ENCODE results near the gene SLC6A2.

The SLC6A2 gene

GRCh38 chr16:55678161-55678821 is 22.5 kb downstream of the SLC6A2 start:
- DNase-seq, result no peak

- DNase-seq, result no peak
Observed at GRCh38 chr16:55682086-55682485, 26.3 kb downstream of the SLC6A2 start.

DNA sequence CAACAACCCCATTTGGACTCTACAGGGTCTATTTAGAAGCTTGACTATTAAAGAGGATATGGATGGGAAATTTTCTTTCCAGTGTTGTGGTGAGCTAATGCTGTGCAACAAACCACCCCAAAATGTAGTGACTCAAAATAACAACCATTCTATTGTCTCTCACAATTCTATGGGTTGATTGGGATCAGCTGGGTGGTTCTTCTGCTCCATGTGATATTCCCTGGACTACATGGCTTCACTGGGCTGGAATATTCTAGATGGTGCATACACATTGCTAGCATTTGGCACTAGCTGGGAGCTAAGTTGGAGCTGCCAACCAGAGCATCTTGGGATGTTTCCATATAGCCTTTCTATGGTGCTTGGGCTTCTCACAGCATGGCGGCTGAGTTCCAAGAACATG is 30.2 kb downstream of the SLC6A2 start:
- no peak for DNase-seq

DNA sequence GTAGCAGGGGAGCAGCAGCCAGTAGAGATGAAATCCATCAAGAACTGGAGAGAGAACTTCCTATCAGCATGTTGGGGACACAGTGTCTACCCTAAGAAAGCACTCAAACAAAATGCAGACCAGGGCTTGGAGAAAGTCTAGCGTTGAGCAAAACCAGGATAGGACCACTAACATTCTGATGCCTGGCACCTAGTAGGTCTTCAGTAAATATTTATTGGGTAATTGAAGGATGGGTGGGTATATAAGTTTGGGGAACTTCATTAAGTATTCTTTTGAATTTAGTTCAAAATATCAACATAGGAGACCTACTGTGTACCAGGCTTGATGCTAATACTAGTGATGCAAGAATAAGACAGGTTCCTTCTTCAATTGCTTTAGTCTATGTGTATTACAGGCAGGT is 30.9 kb downstream of the SLC6A2 start:
- no peak for DNase-seq

DNA sequence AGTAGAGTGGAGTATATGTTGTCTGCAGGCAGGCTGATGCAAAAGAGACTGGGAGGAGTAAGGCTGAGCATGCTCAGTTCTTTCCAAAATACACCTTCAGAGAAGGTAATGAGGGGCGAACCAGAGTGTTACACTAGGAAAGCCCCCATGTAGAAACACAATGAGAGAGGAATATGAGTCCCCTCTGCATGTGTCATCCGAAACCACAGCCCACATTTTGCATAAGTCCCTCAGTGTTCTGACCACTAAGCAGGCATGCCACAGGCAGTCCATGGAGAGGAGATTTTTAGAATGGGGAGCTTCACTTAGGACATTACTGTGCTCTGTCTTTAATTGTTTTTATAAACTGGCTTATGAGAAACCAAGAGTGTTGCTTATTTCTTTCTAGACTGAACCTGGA is 32.0 kb downstream of the SLC6A2 start:
- DNase-seq, result no peak

GRCh38 chr16:55690841-55691240 is 35.1 kb downstream of the SLC6A2 start:
- DNase-seq, result no peak

DNA sequence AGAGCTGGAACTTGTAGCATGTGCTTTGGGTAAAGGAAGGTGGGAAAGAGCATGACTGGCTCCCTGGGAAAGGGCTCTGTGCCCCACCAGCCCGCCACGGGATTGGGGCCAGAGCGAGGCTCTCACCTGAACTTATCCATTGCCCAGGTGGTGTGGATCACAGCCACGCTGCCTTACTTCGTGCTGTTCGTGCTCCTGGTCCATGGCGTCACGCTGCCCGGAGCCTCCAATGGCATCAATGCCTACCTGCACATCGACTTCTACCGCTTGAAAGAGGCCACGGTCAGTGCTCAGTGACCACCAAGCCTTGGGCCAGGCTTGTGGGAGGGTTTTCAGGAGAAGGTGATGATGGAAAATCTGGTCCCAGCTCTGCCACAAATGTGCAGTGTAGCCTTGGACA is 36.0 kb downstream of the SLC6A2 start:
- no peak for DNase-seq

DNA sequence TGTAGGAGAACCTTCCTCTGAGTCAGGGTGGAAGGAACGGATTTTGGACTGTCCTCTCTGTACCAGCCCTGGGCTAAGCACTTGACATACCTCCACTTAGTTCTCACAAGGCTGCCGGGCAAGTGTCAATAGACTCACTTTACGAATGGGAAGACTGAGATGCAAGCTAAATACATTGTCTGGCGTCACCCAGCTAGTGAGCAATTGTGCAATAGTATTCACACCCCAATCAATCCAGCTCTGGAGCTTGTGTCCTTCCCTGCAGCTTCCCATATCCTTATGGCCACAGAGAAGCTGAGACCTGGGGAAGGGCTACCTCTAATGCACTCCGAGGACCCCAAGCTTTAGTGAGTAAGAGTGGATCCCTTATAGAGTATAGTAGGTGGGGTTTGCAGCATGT is 39.8 kb downstream of the SLC6A2 start:
- no peak for DNase-seq

- no peak for DNase-seq
Observed at GRCh38 chr16:55697867-55698266, 42.1 kb downstream of the SLC6A2 start.

DNA sequence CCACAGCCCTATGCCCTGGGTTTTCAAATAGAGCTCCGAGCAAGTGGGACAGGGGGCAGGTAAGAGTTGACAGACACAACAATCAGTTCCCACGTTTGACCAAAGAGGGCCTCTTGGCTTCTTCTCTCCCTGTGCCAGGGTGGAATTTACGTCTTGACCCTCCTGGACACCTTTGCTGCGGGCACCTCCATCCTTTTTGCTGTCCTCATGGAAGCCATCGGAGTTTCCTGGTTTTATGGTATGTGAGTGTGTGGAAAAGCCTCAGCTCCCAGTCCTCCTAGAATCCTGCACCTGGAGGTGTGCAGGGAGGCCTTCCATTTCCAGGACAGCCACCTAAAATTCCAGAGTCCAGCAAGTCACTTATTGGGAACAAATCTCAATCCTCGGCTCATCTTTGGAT is 42.5 kb downstream of the SLC6A2 start:
- no peak for DNase-seq

DNA sequence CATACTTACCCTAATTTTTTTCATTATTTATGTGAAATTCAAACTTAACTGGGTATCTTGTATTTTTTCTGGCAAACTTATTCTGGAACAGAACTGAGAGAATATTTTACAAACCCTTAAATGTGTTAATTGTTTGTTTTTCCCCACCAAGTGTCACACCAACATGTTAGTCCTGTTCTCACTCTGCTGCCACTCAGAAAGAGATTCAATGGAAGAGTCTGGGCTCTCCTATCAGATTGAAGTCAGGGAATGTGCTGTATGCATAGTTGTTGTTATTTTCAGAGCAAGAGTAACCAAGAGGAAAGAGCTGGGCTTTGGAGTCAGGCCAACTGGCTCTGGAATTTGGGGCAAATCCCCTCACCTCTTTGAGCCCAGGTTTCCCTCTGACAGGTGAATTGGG is 43.2 kb downstream of the SLC6A2 start:
- no peak for DNase-seq

- no peak for DNase-seq
Observed at GRCh38 chr16:55699616-55700015, 43.8 kb downstream of the SLC6A2 start.

- DNase-seq, result no peak
Observed at GRCh38 chr16:55700067-55700466, 44.3 kb downstream of the SLC6A2 start.

GRCh38 chr16:55700961-55701360 is 45.2 kb downstream of the SLC6A2 start:
- no peak for DNase-seq

DNA sequence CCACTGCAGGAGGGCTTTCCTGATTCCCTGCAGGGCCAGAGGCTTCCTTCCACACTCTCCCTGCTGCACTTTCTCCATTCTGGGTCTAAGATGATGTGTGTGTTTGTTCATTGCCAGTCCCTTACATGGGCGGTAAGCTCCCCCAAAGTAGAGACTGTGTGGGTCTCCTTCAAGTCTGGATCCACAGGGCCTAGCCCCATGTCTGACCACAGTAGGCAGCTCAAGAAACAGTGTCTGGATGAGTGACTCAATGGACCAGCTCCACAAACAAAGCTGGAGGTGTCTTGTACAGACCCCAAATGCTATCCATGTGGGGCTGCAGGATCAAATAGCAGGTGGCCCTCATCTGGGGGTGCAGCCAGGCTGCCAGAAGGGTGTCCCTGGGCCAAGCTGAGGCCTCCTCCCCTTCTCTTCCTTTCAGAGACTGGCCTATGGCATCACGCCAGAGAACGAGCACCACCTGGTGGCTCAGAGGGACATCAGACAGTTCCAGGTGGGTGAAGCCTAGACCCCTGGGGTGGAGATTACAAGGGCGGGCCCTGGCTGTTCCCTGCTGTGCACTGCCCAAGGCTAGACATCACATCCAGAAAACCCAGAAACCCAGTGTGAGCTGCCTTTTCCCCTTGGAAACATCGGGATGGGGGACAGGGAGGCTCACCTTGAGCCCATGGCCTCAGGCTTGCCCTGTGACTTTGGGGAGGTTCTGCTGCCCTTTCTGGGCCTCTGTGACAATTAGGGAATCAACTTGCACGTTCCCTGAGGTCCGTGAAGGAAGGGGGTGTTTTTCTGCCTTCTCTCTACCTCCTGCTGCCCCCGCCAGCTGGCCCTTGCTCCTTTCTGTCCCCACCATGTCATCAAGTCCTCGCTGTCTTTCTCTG is 45.9 kb downstream of the SLC6A2 start:
- peak; percentile 26 for DNase-seq

DNA sequence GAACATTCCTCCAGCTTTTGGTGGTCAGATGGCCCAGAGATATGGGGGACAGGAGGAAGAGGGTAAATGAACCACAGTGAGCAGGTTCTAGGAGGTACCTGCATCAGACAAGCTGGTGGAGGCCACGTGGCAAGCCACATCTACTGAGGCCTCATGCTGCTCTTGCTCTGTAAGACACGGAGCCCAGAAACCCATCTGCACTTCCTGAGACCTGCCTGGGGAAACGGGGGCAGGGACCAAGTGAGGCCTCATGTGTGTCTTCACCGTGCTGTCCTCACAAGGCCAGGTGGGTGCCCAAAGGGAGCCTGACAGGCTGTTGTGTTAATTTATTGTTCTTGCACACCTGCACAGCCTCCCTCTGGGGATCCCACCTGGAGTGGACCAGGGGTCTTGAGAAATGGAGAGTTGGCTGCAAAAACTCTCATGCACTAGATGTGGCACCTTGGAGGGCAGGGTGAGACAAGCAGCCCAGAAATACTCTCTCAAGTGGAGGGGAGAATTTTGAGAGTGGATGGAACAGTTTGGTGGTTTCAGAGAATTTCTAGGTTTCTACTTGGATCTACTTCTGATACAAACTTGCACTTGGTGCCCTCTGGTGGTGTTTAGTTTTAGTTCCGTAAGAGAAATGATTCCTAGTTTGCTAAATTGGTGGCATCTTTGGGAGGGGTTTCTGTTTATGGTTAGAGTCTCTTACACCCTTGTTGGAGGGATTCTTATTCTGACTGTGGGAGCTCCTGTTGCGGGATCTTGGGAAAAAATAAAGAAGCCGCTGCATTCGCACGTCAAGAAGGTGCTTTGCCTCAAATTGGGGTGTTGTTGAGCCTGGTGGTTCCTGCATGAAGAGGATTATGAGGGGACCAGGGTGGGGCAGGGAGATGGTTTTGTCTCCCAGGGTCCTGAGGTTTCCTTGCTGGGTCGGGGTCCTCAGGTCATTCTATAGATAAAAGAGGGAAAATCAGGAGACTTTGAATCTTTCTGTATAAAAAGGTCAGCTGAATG is 47.5 kb downstream of the SLC6A2 start:
- no peak for DNase-seq

- DNase-seq, result no peak
Observed at GRCh38 chr16:55706739-55707384, 51.1 kb downstream of the SLC6A2 start.

DNA sequence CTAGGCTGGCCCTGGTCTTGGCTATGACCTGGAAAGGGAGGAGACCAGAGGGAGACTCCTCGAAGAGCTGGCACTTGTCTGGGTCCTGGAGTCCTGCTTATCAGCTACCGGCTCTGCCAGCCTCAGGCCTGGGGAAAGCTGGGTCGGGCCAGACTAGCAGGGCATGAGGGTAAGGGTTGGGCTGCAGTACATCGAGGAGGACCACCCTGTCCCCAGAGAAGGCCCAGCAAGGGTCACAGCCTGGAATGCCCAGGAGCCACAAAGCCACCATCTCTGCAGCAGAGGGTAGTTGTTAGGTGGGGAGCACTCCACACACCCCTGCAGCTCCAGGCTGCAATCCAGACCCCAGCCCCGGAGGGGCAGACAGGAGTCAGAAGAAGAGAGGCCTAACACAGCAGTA is 54.0 kb downstream of the SLC6A2 start:
- no peak for DNase-seq

- no peak for DNase-seq
Observed at GRCh38 chr16:55710466-55710865, 54.7 kb downstream of the SLC6A2 start.

- peak; percentile 43 for DNase-seq
Observed at GRCh38 chr16:55711959-55712876, 56.4 kb downstream of the SLC6A2 start.

- DNase-seq, result no peak
Observed at GRCh38 chr16:55713103-55713502, 57.3 kb downstream of the SLC6A2 start.

- no peak for DNase-seq
Observed at GRCh38 chr16:55717326-55717725, 61.5 kb downstream of the SLC6A2 start.

Data from activated T-cell treated with anti-CD3 and anti-CD28 coated beads, Interleukin-2, amount 50 U/mL, for 1 hour (primary cell).